ENCODE data around the gene TMEM219. TPM values are rescaled to one million over a fixed set of nuclear protein-coding genes. Genes with fewer than 3 reads are reported as not detected.

TMEM219 gene
- total and polyA plus RNA-seq, 2 of the 8 experiments (the other 6 are each of a cell fraction or from before 2014, with no cell fraction given) = 60.2 to 116 TPM

GRCh38 chr16:29950806-29951461, 10.9 kb upstream of the TMEM219 start:
- CTCF ChIA-PET (ENCODE audit: partially characterized antibody) = interaction anchor here (0.5 to 3.8 kb wide), 8 partner anchors 7 to 104 kb away, joined by 3 to 16 read pairs (median 4); partner anchors contain the start of genes KCTD13, TAOK2 and TMEM219
- no peak for FAIRE-seq
- whole genome bisulfite sequencing, 2 experiments (ENCODE audit: extremely low coverage in 1 of 2, insufficient coverage in 1 of 2, insufficient read length in 1 of 2, insufficient replicate concordance in 2 of 2, low coverage in 1 of 2, low lambda C conversion rate in 2 of 2, missing lambda C conversion rate in 1 of 2) = 82% methylated on average over 4 of the region's 4 CpGs; no CpG with 5 or more reads in 1 of the 2 experiments
- TF ChIP-seq TCF12 (IDR thresholded peaks at IDR 0.05; ENCODE audit: low read depth, low read length) (no peak), EP300 (IDR thresholded peaks at IDR 0.05; ENCODE audit: borderline replicate concordance in 1 of 2, low read depth in 2 of 2, low read length in 2 of 2) (no peak), RXRA (IDR thresholded peaks at IDR 0.05; ENCODE audit: insufficient read depth, low read depth, low read length) (no peak), GTF2F1 (IDR thresholded peaks at IDR 0.05; ENCODE audit: borderline replicate concordance, low read depth, low read length) (no peak), TAF1 (IDR thresholded peaks at IDR 0.05; ENCODE audit: low read depth, low read length) (no peak), ZNF274 (IDR thresholded peaks at IDR 0.05; ENCODE audit: borderline replicate concordance, extremely low read depth, low read length) (no peak), SP4 (IDR thresholded peaks at IDR 0.05; ENCODE audit: low read length) (no peak), BACH1 (IDR thresholded peaks at IDR 0.05; ENCODE audit: low read length) (no peak), PHF8 (conservative IDR thresholded peaks at IDR 0.05; ENCODE audit: low read depth, low read length) (no peak), HDAC6 (IDR thresholded peaks at IDR 0.05; ENCODE audit: low read depth, low read length) (no peak), CHD2 (IDR thresholded peaks at IDR 0.05; ENCODE audit: low read length) (no peak), ASH2L (IDR thresholded peaks at IDR 0.05; ENCODE audit: low read length) (no peak), POU5F1 (IDR thresholded peaks at IDR 0.05; ENCODE audit: low read depth, low read length) (no peak)

More at GRCh38 chr16:29950806-29951461, 10.9 kb upstream of the TMEM219 start:
- Histone ChIP-seq H3K27me3 (replicated peaks in 1 of 4; ENCODE audit: control insufficient read depth in 3 of 4, extremely low read depth in 1 of 4, insufficient read depth in 3 of 4, low read length in 3 of 4) (no peaks in the 10 kb centered on the region), H3K79me1 (ENCODE audit: low read depth, low read length) (no peaks in the 10 kb centered on the region), H3K36me3 (ENCODE audit: control insufficient read depth in 2 of 4, insufficient read depth in 4 of 4, low read length in 3 of 4) (no peaks in the 10 kb centered on the region), H3K79me2 (ENCODE audit: control insufficient read depth in 1 of 2, insufficient read depth in 2 of 2, low read length in 2 of 2) (no peaks in the 10 kb centered on the region), H2AFZ (ENCODE audit: low read length) (no peak overlapping the region), H4K8ac (ENCODE audit: extremely low read depth, insufficient read depth, low read length) (no peak overlapping the region), H2BK12ac (ENCODE audit: low read depth, low read length) (no peak overlapping the region), H3K56ac (replicated peaks; ENCODE audit: insufficient read length, low read depth, low read length) (no peak overlapping the region), H3K9ac (replicated peaks in 1 of 4; ENCODE audit: extremely low read depth in 1 of 4, low read depth in 3 of 4, low read length in 3 of 4) (no peak overlapping the region), H3K4me3 (ENCODE audit: extremely low read depth in 1 of 4, insufficient read depth in 2 of 4, low read depth in 3 of 4, low read length in 4 of 4) (no peak overlapping the region), H3K14ac (ENCODE audit: insufficient read length) (no peak overlapping the region), H3K4ac (replicated peaks; ENCODE audit: insufficient read length, low read depth, low read length) (no peak overlapping the region), H2AK5ac (ENCODE audit: low read depth, low read length) (no peak overlapping the region), H3K9me3 (ENCODE audit: insufficient read depth in 2 of 2, low read depth in 1 of 2, low read length in 1 of 2) (no peaks in the 10 kb centered on the region), H2BK120ac (replicated peaks; ENCODE audit: low read depth, low read length) (no peak overlapping the region), H3K27ac (ENCODE audit: low read depth, low read length) (no peak overlapping the region), H3K23ac (ENCODE audit: insufficient read length) (no peak overlapping the region), H4K20me1 (replicated peaks in 1 of 2; ENCODE audit: control insufficient read depth in 1 of 2, insufficient read depth in 2 of 2, low read length in 2 of 2) (no peaks in the 10 kb centered on the region), H3K4me1 (replicated peaks in 1 of 4; ENCODE audit: control insufficient read depth in 3 of 4, insufficient read depth in 4 of 4, low read length in 3 of 4) (peaks cover 0 to 7% (median 4%) of the 10 kb centered on the region in 4 experiments; a peak in 5 of 7 replicates), H2BK15ac (ENCODE audit: low read length) (no peak overlapping the region), H2BK20ac (ENCODE audit: low read length) (no peak overlapping the region), H4K91ac (replicated peaks; ENCODE audit: insufficient read length, low read length) (no peak overlapping the region), H2BK5ac (ENCODE audit: low read depth, low read length) (0 out of 2 replicates have a peak overlapping the region, but pooled peaks have one; percentile 13), H3K4me2 (ENCODE audit: insufficient read depth in 1 of 2, low read depth in 2 of 2, low read length in 2 of 2) (no peak overlapping the region), H3K23me2 (ENCODE audit: low read depth, low read length) (no peaks in the 10 kb centered on the region), H3K18ac (ENCODE audit: extremely low read depth, low read length) (no peak overlapping the region), H4K5ac (ENCODE audit: insufficient read length, low read depth, low read length) (no peak overlapping the region)
- no peak for DNase-seq (ENCODE audit: low read depth in 1 of 2, low spot score in 2 of 2)
- POLR2A ChIA-PET (ENCODE audit: partially characterized antibody) = interaction anchor here (0.6 to 1.3 kb wide), 5 partner anchors 9 to 39 kb away, joined by 3 to 4 read pairs (median 3); partner anchors contain the start of gene KCTD13

Data from H1 (cell line).